A549 (cell line): ENCODE data around the gene BTK. TPM values are rescaled to one million over a fixed set of nuclear protein-coding genes. Genes with fewer than 3 reads are reported as not detected.

Experiments
- ATAC-seq, 2 experiments: fragments of 200-7000 bp in 1 of 2; fragments of >200 bp in 1 of 2; cut with Nextera tagmentation in 1 of 2; cut with Tn5 transposase in 1 of 2; 3 replicates each; pipeline versions ENCODE4 v1.8.0 to v1.9.1; 2018 to 2020; ENCODE audit warnings: mild to moderate bottlenecking in 1 of 2, moderate library complexity in 1 of 2
- CTCF ChIA-PET: fragments of 300-600 bp; sonication (Branson Sonifier 250); formaldehyde crosslinking; extraction: SDS; loops from one replicate; lab custom pipeline; 2021; ENCODE audit warnings: antibody characterized with exemption, inconsistent platforms; lab: Yijun Ruan, JAX
- POLR2A ChIA-PET: fragments of 350-600 bp; formaldehyde crosslinking; extraction: SDS; loops from one replicate; lab custom pipeline; 2021; ENCODE audit warnings: antibody characterized with exemption, inconsistent platforms; lab: Yijun Ruan, JAX
- DNase-seq, 2 experiments: peaks; one replicate each; pipeline versions ENCODE4 v3.0.0 to v3.0.0-alpha.2; 2011 to 2016; ENCODE audit warnings: low read depth in 1 of 2, low spot score in 1 of 2
- FAIRE-seq: peaks from 2 replicates; lab custom pipeline; 2011; peaks lifted over from hg19 to GRCh38; lab: Jason Lieb, UNC
- H3K27ac ChIP-seq, 2 experiments: fragments of >200 bp; sonication (Bioruptor Twin); formaldehyde crosslinking; 3 replicates each; pipeline ENCODE4 v1.5.1; 2016 to 2017
- H3K4me1 ChIP-seq: fragments of >200 bp; sonication (Bioruptor Twin); formaldehyde crosslinking; 3 replicates; pipeline ENCODE4 v1.6.1; 2016
- H3K4me2 ChIP-seq: fragments of >200 bp; sonication (Bioruptor Twin); formaldehyde crosslinking; 3 replicates; pipeline ENCODE4 v1.6.1; 2016
- H3K4me3 ChIP-seq: fragments of >200 bp; sonication (Bioruptor Twin); formaldehyde crosslinking; 3 replicates; pipeline ENCODE4 v1.5.1; 2016
- H3K9me3 ChIP-seq: fragments of >200 bp; sonication (Bioruptor Twin); formaldehyde crosslinking; 3 replicates; pipeline ENCODE4 v1.6.1; 2016
- BHLHE40 ChIP-seq: IDR thresholded peaks from 2 replicates; pipeline ENCODE4 v1.6.1; 2012; ENCODE audit warnings: low read depth, low read length, inconsistent platforms
- EHF ChIP-seq: fragments of 250-450 bp; sonication (Bioruptor Pico); IDR thresholded peaks from 2 replicates; pipeline ENCODE4 v1.5.0; 2020; ENCODE audit warnings: mild to moderate bottlenecking
- EHMT2 ChIP-seq: fragments of 200-600 bp; sonication (generic); IDR thresholded peaks from 2 replicates; pipeline ENCODE4 v1.6.1; 2016; ENCODE audit warnings: antibody characterized with exemption, low read depth, mild to moderate bottlenecking, moderate library complexity
- EP300 ChIP-seq, 2 experiments: fragments of >200 bp; sonication (Bioruptor Twin); formaldehyde crosslinking; IDR thresholded peaks; 2 replicates in 1 of 2; 3 replicates in 1 of 2; pipeline ENCODE4 v1.6.1; 2016 to 2017
- ESRRA ChIP-seq: fragments of 150-350 bp; IDR thresholded peaks from 2 replicates; pipeline ENCODE4 v1.6.1; 2014; ENCODE audit warnings: mild to moderate bottlenecking, low read length, borderline replicate concordance
- FOSB ChIP-seq: fragments of 250-450 bp; sonication (Bioruptor Pico); IDR thresholded peaks from 2 replicates; pipeline ENCODE4 v1.5.0; 2020; ENCODE audit warnings: mild to moderate bottlenecking, moderate library complexity
- FOSL2 ChIP-seq, 2 experiments: fragments of 450-650 bp in 1 of 2; fragments of >200 bp in 1 of 2; sonication (Bioruptor Twin) in 1 of 2; formaldehyde crosslinking; IDR thresholded peaks; 2 replicates each; pipeline versions ENCODE4 v1.5.0 to v1.6.1; 2016 to 2020; ENCODE audit warnings: mild to moderate bottlenecking in 1 of 2, moderate library complexity in 1 of 2
- FOXS1 ChIP-seq: fragments of 250-450 bp; sonication (Bioruptor Pico); IDR thresholded peaks from 2 replicates; pipeline ENCODE4 v1.5.0; 2020; ENCODE audit warnings: mild to moderate bottlenecking, moderate library complexity
- GATA3 ChIP-seq: IDR thresholded peaks from 2 replicates; pipeline ENCODE4 v1.6.1; 2012; ENCODE audit warnings: borderline replicate concordance
- HES2 ChIP-seq: fragments of >200 bp; sonication (Bioruptor Twin); formaldehyde crosslinking; IDR thresholded peaks from 2 replicates; pipeline ENCODE4 v1.6.1; 2016
- HEYL ChIP-seq: fragments of 250-450 bp; sonication (Bioruptor Pico); IDR thresholded peaks from 2 replicates; pipeline ENCODE4 v1.8.0; 2021; ENCODE audit warnings: mild to moderate bottlenecking, moderate library complexity
- HOXA7 ChIP-seq: fragments of 250-450 bp; sonication (Bioruptor Pico); IDR thresholded peaks from 2 replicates; pipeline ENCODE4 v1.5.0; 2020; ENCODE audit warnings: mild to moderate bottlenecking, moderate library complexity
- HOXB5 ChIP-seq: fragments of 250-450 bp; sonication (Bioruptor Pico); IDR thresholded peaks from 2 replicates; pipeline ENCODE4 v1.5.0; 2020; ENCODE audit warnings: mild to moderate bottlenecking, moderate library complexity
- JUNB ChIP-seq: fragments of >200 bp; sonication (Bioruptor Twin); formaldehyde crosslinking; IDR thresholded peaks from 2 replicates; pipeline ENCODE4 v1.6.1; 2016
- KDM5A ChIP-seq: fragments of 200-600 bp; sonication (generic); IDR thresholded peaks from 2 replicates; pipeline ENCODE4 v1.6.1; 2016; ENCODE audit warnings: antibody characterized with exemption, mild to moderate bottlenecking
- MAZ ChIP-seq: fragments of 150-350 bp; IDR thresholded peaks from 2 replicates; pipeline ENCODE4 v1.6.1; 2014; ENCODE audit warnings: antibody characterized with exemption, low read depth, low read length, borderline replicate concordance
- NPAS2 ChIP-seq: fragments of 250-450 bp; sonication (Bioruptor Pico); IDR thresholded peaks from 2 replicates; pipeline ENCODE4 v1.8.0; 2022; ENCODE audit warnings: mild to moderate bottlenecking, moderate library complexity, borderline replicate concordance
- NR3C1 ChIP-seq: fragments of >200 bp; sonication (Bioruptor Twin); formaldehyde crosslinking; IDR thresholded peaks from 3 replicates; pipeline ENCODE4 v1.6.1; 2017
- POLR2AphosphoS2 ChIP-seq: conservative IDR thresholded peaks from 2 replicates; pipeline ENCODE4 v1.6.1; 2012; ENCODE audit warnings: low read length, improper control_type of control experiment, inconsistent platforms
- REST ChIP-seq: fragments of 200-600 bp; sonication (generic); IDR thresholded peaks from 2 replicates; pipeline ENCODE4 v1.6.1; 2016; ENCODE audit warnings: antibody characterized with exemption, mild to moderate bottlenecking, moderate library complexity
- RNF2 ChIP-seq: fragments of 200-600 bp; sonication (generic); IDR thresholded peaks from 2 replicates; pipeline ENCODE4 v1.6.1; 2016; ENCODE audit warnings: low read depth, mild to moderate bottlenecking, antibody characterized with exemption, moderate library complexity, borderline replicate concordance
- TFCP2L1 ChIP-seq: fragments of 250-450 bp; sonication (Bioruptor Pico); IDR thresholded peaks from 2 replicates; pipeline ENCODE4 v1.5.0; 2021; ENCODE audit warnings: mild to moderate bottlenecking
- TP53 ChIP-seq: fragments of 250-450 bp; sonication (Bioruptor Pico); IDR thresholded peaks from 2 replicates; pipeline ENCODE4 v1.5.0; 2021; ENCODE audit warnings: mild to moderate bottlenecking, moderate library complexity
- ZSCAN20 ChIP-seq: fragments of 250-450 bp; sonication (Bioruptor Pico); IDR thresholded peaks from 2 replicates; pipeline ENCODE4 v1.8.0; 2022; ENCODE audit warnings: mild to moderate bottlenecking, moderate library complexity
- WGBS: methylation state at CpG from one replicate; pipeline ENCODE4 v1.1.6; 2017; ENCODE audit errors: missing lambda C conversion rate; 5-methylcytosine and 5-hydroxymethylcytosine counted together
- polyA plus RNA-seq, 4 experiments: library from polyadenylated mRNA; depleted of rRNA in 3 of 4; stranded (reverse); fragments of >200 nt; fragmentation: RNase III in 1 of 4; extraction: RNeasy Plus Mini Kit Qiagen cat#74134 plus additional on column Dnase treatment in 1 of 4; gene quantifications; 2 replicates in 3 of 4; 3 replicates in 1 of 4; pipeline ENCODE4 v1.2.3, GENCODE V29; 2011 to 2017
- TF ChIP-seq, protein P1 (sequence below): fragments of >200 bp; sonication (Bioruptor Twin); formaldehyde crosslinking; IDR thresholded peaks from 3 replicates; pipeline ENCODE4 v1.5.1; 2016
- TF ChIP-seq, protein P2 (sequence below): IDR thresholded peaks from 2 replicates; pipeline ENCODE4 v1.6.1; 2012; ENCODE audit warnings: low read depth, borderline replicate concordance
- TF ChIP-seq, protein P3 (sequence below): fragments of 250-450 bp; sonication (Bioruptor Pico); IDR thresholded peaks from 2 replicates; pipeline ENCODE4 v1.5.0; 2021; ENCODE audit warnings: mild to moderate bottlenecking, moderate library complexity, borderline replicate concordance

The BTK gene
- polyA plus RNA-seq, 2 of the 4 experiments (the other 2 are of a cell fraction): 0.18 to 0.26 TPM

GRCh38 chrX:101362116-101362515 lies 23.9 kb downstream of the BTK start:
- 42% methylated on average over 3 of the region's 3 CpGs for WGBS
- Histone ChIP-seq H3K9me3 (no peaks in the 10 kb centered on the region), H3K4me2 (no peak overlapping the region), H3K4me1 (no peaks in the 10 kb centered on the region), H3K27ac (no peak overlapping the region), H3K4me3 (no peak overlapping the region)
- POLR2A ChIA-PET: no interaction called here
- CTCF ChIA-PET: no interaction called here
- no peak for DNase-seq
- ATAC-seq: no peak
- no peak for FAIRE-seq
- TF ChIP-seq GATA3: no peak
- no peak for TF ChIP-seq TFCP2L1 (CRISPR knock-in tag)
- TF ChIP-seq, protein P1, sequence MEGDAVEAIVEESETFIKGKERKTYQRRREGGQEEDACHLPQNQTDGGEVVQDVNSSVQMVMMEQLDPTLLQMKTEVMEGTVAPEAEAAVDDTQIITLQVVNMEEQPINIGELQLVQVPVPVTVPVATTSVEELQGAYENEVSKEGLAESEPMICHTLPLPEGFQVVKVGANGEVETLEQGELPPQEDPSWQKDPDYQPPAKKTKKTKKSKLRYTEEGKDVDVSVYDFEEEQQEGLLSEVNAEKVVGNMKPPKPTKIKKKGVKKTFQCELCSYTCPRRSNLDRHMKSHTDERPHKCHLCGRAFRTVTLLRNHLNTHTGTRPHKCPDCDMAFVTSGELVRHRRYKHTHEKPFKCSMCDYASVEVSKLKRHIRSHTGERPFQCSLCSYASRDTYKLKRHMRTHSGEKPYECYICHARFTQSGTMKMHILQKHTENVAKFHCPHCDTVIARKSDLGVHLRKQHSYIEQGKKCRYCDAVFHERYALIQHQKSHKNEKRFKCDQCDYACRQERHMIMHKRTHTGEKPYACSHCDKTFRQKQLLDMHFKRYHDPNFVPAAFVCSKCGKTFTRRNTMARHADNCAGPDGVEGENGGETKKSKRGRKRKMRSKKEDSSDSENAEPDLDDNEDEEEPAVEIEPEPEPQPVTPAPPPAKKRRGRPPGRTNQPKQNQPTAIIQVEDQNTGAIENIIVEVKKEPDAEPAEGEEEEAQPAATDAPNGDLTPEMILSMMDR: no peak
- TF ChIP-seq ZSCAN20 (CRISPR knock-in tag): no peak
- TF ChIP-seq EHMT2: no peak
- no peak for TF ChIP-seq NR3C1
- TF ChIP-seq HOXA7 (CRISPR knock-in tag): no peak
- TF ChIP-seq RNF2: no peak
- TF ChIP-seq EHF (CRISPR knock-in tag): no peak
- TF ChIP-seq REST: no peak
- TF ChIP-seq KDM5A: no peak
- TF ChIP-seq FOSB: no peak
- TF ChIP-seq, protein P2, sequence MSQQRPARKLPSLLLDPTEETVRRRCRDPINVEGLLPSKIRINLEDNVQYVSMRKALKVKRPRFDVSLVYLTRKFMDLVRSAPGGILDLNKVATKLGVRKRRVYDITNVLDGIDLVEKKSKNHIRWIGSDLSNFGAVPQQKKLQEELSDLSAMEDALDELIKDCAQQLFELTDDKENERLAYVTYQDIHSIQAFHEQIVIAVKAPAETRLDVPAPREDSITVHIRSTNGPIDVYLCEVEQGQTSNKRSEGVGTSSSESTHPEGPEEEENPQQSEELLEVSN: no peak
- TF ChIP-seq TP53: no peak
- no peak for TF ChIP-seq HEYL
- TF ChIP-seq JUNB: no peak
- TF ChIP-seq FOSL2 (IDR thresholded peaks at IDR 0.05): no peak
- no peak for TF ChIP-seq FOSL2 (CRISPR knock-in tag; IDR thresholded peaks at IDR 0.05)
- TF ChIP-seq MAZ: no peak
- TF ChIP-seq FOXS1 (CRISPR knock-in tag): no peak

GRCh38 chrX:101360390-101360789 lies 25.6 kb downstream of the BTK start:
- Histone ChIP-seq H3K4me1 (no peaks in the 10 kb centered on the region), H3K4me3 (no peak overlapping the region), H3K4me2 (no peak overlapping the region), H3K9me3 (no peaks in the 10 kb centered on the region), H3K27ac (no peak overlapping the region)
- no peak for FAIRE-seq
- no peak for ATAC-seq
- DNase-seq: no peak
- POLR2A ChIA-PET: no interaction called here
- TF ChIP-seq HOXB5 (CRISPR knock-in tag) (no peak), BHLHE40 (no peak), HES2 (no peak), NR3C1 (no peak), ESRRA (no peak), MAZ (no peak), NPAS2 (CRISPR knock-in tag) (no peak), EP300 (IDR thresholded peaks at IDR 0.05) (no peak), HOXA7 (CRISPR knock-in tag) (no peak), TP53 (no peak), POLR2AphosphoS2 (no peak)
- TF ChIP-seq, protein P3, sequence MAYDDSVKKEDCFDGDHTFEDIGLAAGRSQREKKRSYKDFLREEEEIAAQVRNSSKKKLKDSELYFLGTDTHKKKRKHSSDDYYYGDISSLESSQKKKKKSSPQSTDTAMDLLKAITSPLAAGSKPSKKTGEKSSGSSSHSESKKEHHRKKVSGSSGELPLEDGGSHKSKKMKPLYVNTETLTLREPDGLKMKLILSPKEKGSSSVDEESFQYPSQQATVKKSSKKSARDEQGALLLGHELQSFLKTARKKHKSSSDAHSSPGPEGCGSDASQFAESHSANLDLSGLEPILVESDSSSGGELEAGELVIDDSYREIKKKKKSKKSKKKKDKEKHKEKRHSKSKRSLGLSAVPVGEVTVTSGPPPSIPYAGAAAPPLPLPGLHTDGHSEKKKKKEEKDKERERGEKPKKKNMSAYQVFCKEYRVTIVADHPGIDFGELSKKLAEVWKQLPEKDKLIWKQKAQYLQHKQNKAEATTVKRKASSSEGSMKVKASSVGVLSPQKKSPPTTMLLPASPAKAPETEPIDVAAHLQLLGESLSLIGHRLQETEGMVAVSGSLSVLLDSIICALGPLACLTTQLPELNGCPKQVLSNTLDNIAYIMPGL (CRISPR knock-in tag): no peak
- CTCF ChIA-PET: no interaction called here
- 58% methylated on average over 7 of the region's 7 CpGs for WGBS
